Ishikawa (cell line): ENCODE data around the gene FAM120B.

ENCODE experiments used
- CEBPB ChIP-seq: IDR thresholded peaks from 2 replicates; pipeline ENCODE4 v1.6.1; 2012
- CREB1 ChIP-seq: IDR thresholded peaks from 2 replicates; pipeline ENCODE4 v1.6.1; 2012; ENCODE audit warnings: low read depth
- EGR1 ChIP-seq: IDR thresholded peaks from 2 replicates; pipeline ENCODE4 v1.6.1; 2012
- EP300 ChIP-seq: IDR thresholded peaks from 2 replicates; pipeline ENCODE4 v1.6.1; 2012; ENCODE audit warnings: borderline replicate concordance
- FOXM1 ChIP-seq: IDR thresholded peaks from 2 replicates; pipeline ENCODE4 v1.6.1; 2012; ENCODE audit warnings: low read depth, borderline replicate concordance
- MAX ChIP-seq: IDR thresholded peaks from 2 replicates; pipeline ENCODE4 v1.6.1; 2012
- NFIC ChIP-seq: IDR thresholded peaks from 2 replicates; pipeline ENCODE4 v1.6.1; 2012
- RAD21 ChIP-seq: IDR thresholded peaks from 2 replicates; pipeline ENCODE4 v1.6.1; 2012; ENCODE audit warnings: low read depth
- TAF1 ChIP-seq: IDR thresholded peaks from 2 replicates; pipeline ENCODE4 v1.6.1; 2012; ENCODE audit warnings: low read depth, mild to moderate bottlenecking
- TCF12 ChIP-seq: IDR thresholded peaks from 2 replicates; pipeline ENCODE4 v1.6.1; 2012; ENCODE audit warnings: low read depth
- TEAD4 ChIP-seq: IDR thresholded peaks from 2 replicates; pipeline ENCODE4 v1.6.1; 2012
- YY1 ChIP-seq: IDR thresholded peaks from 2 replicates; pipeline ENCODE4 v1.6.1; 2012; ENCODE audit warnings: low read depth
- ZBTB7A ChIP-seq: IDR thresholded peaks from 2 replicates; pipeline ENCODE4 v1.6.1; 2012; ENCODE audit warnings: low read depth
- TF ChIP-seq, protein P1 (sequence below): IDR thresholded peaks from 2 replicates; pipeline ENCODE4 v1.6.1; 2012; ENCODE audit warnings: low read depth, mild to moderate bottlenecking
- TF ChIP-seq, protein P2 (sequence below): IDR thresholded peaks from 2 replicates; pipeline ENCODE4 v1.6.1; 2012

FAM120B gene

DNA sequence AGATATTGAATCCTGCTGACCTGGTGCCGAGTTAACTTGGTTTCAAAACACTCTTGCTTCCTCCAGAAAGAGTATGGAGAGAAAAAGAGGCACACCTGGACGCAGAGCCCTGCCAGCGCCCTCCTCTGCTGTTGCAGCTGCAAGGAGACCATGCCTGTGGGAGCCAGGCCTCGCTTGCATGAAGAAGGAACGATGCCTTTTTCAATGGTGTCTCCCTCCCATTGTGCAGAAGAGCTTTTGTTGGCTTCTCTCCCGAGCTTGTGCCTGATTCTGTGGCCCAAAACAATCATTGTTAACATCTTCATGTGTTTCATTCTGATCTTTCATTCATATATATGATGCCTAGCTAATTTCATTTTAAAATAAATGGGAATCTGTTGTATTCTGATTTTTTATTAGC lies 98.1 kb downstream of the FAM120B start:
- TF ChIP-seq CEBPB (no peak), TEAD4 (no peak), TAF1 (no peak), NFIC (no peak), TCF12 (no peak), MAX (no peak), EGR1 (no peak), RAD21 (no peak), FOXM1 (no peak), CREB1 (no peak), EP300 (no peak)

GRCh38 chr6:170405311-170405975 lies 98.9 kb downstream of the FAM120B start:
- TF ChIP-seq EP300 (no peak), NFIC (no peak), RAD21 (no peak)
- TF ChIP-seq, protein P1, sequence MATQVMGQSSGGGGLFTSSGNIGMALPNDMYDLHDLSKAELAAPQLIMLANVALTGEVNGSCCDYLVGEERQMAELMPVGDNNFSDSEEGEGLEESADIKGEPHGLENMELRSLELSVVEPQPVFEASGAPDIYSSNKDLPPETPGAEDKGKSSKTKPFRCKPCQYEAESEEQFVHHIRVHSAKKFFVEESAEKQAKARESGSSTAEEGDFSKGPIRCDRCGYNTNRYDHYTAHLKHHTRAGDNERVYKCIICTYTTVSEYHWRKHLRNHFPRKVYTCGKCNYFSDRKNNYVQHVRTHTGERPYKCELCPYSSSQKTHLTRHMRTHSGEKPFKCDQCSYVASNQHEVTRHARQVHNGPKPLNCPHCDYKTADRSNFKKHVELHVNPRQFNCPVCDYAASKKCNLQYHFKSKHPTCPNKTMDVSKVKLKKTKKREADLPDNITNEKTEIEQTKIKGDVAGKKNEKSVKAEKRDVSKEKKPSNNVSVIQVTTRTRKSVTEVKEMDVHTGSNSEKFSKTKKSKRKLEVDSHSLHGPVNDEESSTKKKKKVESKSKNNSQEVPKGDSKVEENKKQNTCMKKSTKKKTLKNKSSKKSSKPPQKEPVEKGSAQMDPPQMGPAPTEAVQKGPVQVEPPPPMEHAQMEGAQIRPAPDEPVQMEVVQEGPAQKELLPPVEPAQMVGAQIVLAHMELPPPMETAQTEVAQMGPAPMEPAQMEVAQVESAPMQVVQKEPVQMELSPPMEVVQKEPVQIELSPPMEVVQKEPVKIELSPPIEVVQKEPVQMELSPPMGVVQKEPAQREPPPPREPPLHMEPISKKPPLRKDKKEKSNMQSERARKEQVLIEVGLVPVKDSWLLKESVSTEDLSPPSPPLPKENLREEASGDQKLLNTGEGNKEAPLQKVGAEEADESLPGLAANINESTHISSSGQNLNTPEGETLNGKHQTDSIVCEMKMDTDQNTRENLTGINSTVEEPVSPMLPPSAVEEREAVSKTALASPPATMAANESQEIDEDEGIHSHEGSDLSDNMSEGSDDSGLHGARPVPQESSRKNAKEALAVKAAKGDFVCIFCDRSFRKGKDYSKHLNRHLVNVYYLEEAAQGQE, result no peak

DNA sequence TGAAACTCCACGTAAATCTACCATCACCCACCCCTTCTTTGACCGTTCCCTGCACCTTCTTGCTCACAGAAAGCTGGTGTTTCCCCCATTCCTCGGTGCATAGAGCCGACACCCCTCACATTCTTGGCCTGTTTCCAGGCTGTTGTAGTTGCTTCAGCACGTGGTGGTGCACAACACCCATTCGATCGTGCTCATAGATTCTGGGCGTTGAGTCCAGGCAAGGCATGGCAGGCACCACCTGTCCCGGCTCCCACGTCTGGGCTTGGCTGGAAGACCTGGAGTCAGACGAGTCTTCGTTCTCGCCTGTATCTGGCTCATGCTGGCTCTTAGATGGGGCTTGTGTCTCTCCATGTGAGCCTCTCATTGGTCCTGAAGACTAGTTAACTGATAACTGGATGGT lies 100.6 kb downstream of the FAM120B start:
- TF ChIP-seq CEBPB (no peak), NFIC (no peak), EGR1 (no peak), RAD21 (no peak), MAX (no peak), YY1 (no peak), FOXM1 (no peak), TAF1 (no peak)
- TF ChIP-seq, protein P2, sequence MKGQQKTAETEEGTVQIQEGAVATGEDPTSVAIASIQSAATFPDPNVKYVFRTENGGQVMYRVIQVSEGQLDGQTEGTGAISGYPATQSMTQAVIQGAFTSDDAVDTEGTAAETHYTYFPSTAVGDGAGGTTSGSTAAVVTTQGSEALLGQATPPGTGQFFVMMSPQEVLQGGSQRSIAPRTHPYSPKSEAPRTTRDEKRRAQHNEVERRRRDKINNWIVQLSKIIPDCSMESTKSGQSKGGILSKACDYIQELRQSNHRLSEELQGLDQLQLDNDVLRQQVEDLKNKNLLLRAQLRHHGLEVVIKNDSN, result no peak
- TF ChIP-seq, protein P1, result no peak

- TF ChIP-seq TAF1, result no peak
- no peak for TF ChIP-seq ZBTB7A
- no peak for TF ChIP-seq CREB1
- no peak for TF ChIP-seq EGR1
- TF ChIP-seq EP300, result no peak
- TF ChIP-seq MAX, result no peak
- no peak for TF ChIP-seq NFIC
- no peak for TF ChIP-seq CEBPB
- no peak for TF ChIP-seq TCF12
- TF ChIP-seq, protein P2, result no peak
- no peak for TF ChIP-seq RAD21
- TF ChIP-seq YY1, result no peak
- TF ChIP-seq, protein P1, result no peak
- no peak for TF ChIP-seq TEAD4
- TF ChIP-seq FOXM1, result no peak
These were observed 101.4 kb downstream of the FAM120B start for GRCh38 chr6:170407932-170408331.

DNA sequence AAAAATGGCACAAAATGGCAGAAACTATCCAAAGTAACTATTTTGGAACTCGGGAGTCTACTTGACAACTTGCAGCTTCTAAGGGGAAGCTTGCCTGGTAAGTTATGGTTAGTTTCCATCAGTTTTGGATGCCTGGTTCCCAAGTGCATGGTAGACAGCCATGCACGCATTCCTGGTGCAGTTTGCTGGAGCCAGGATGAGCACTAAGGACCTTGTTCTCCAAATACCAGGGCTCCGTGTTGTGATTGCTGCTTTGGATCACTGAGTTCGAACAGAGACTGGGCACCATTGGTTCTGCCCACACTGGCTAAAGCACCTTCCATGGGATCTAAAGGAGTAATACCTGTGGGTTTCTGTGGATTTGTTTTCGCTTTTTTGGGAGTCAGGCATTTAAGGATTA lies 103.7 kb downstream of the FAM120B start:
- TF ChIP-seq YY1 (no peak), FOXM1 (no peak), TAF1 (no peak), EGR1 (no peak), CEBPB (no peak), CREB1 (no peak), TCF12 (no peak), RAD21 (no peak), TEAD4 (no peak), ZBTB7A (no peak), EP300 (no peak), NFIC (no peak), MAX (no peak)
- TF ChIP-seq, protein P2, result no peak
- TF ChIP-seq, protein P1, result no peak
